Measurements from ENCODE around the gene TMEM107.

The TMEM107 gene

GRCh38 chr17:8146381-8147140 lies 29.6 kb downstream of the TMEM107 start:
- TF ChIP-seq POLR2AphosphoS5 (IDR thresholded peaks at IDR 0.05; ENCODE audit: low read depth), result no peak
- no peak for TF ChIP-seq REST (IDR thresholded peaks at IDR 0.05; ENCODE audit: insufficient replicate concordance, low read depth)
- TF ChIP-seq GABPA (IDR thresholded peaks at IDR 0.05; ENCODE audit: low read depth), result no peak
- no peak overlapping the region for H3K27ac ChIP-seq (replicated peaks)
- H3K4me3 ChIP-seq (replicated peaks; ENCODE audit: insufficient read depth, low read length), result no peak overlapping the region
- no peaks in the 10 kb centered on the region for H3K27me3 ChIP-seq (ENCODE audit: insufficient read depth, poor library complexity, severe bottlenecking)
- no peak for DNase-seq (ENCODE audit: low read depth in 1 of 2, low spot score in 1 of 2)

- no peak for DNase-seq (ENCODE audit: low read depth in 1 of 2, low spot score in 1 of 2)
These were observed 30.4 kb downstream of the TMEM107 start for GRCh38 chr17:8145811-8146210.

GRCh38 chr17:8144401-8145231 lies 31.6 kb downstream of the TMEM107 start:
- no peak overlapping the region for H3K4me3 ChIP-seq (replicated peaks; ENCODE audit: insufficient read depth, low read length)
- TF ChIP-seq REST (IDR thresholded peaks at IDR 0.05; ENCODE audit: insufficient replicate concordance, low read depth), result no peak
- no peak for TF ChIP-seq GABPA (IDR thresholded peaks at IDR 0.05; ENCODE audit: low read depth)
- TF ChIP-seq CTCF (IDR thresholded peaks at IDR 0.05; ENCODE audit: insufficient read depth, low read length), result no peak
- no peak for TF ChIP-seq POLR2AphosphoS5 (IDR thresholded peaks at IDR 0.05; ENCODE audit: low read depth)
- no peak for TF ChIP-seq SPI1 (IDR thresholded peaks at IDR 0.05; ENCODE audit: borderline replicate concordance, low read depth)
- H3K27ac ChIP-seq (replicated peaks), result no peak overlapping the region
- DNase-seq (ENCODE audit: low read depth in 1 of 2, low spot score in 1 of 2), result no peak
- H3K27me3 ChIP-seq (ENCODE audit: insufficient read depth, poor library complexity, severe bottlenecking), result no peaks in the 10 kb centered on the region

More at GRCh38 chr17:8145811-8146210, 30.4 kb downstream of the TMEM107 start:
- no peak overlapping the region for H3K4me3 ChIP-seq (replicated peaks; ENCODE audit: insufficient read depth, low read length)
- H3K27ac ChIP-seq (replicated peaks), result no peak overlapping the region
- TF ChIP-seq SPI1 (IDR thresholded peaks at IDR 0.05; ENCODE audit: borderline replicate concordance, low read depth), result no peak
- TF ChIP-seq POLR2AphosphoS5 (IDR thresholded peaks at IDR 0.05; ENCODE audit: low read depth), result no peak
- no peak for TF ChIP-seq REST (IDR thresholded peaks at IDR 0.05; ENCODE audit: insufficient replicate concordance, low read depth)
- TF ChIP-seq GABPA (IDR thresholded peaks at IDR 0.05; ENCODE audit: low read depth), result no peak
- TF ChIP-seq CTCF (IDR thresholded peaks at IDR 0.05; ENCODE audit: insufficient read depth, low read length), result no peak
- no peaks in the 10 kb centered on the region for H3K27me3 ChIP-seq (ENCODE audit: insufficient read depth, poor library complexity, severe bottlenecking)

All from HL-60 (cell line).